Measurements from ENCODE around the gene VPS11.

Gene VPS11

GRCh38 chr11:119091966-119092879 lies 24.6 kb downstream of the VPS11 start:
- peaks cover 35% of the 10 kb centered on the region for H4K20me1 ChIP-seq (ENCODE audit: insufficient read depth, low read length, poor library complexity, severe bottlenecking)
- H3K9ac ChIP-seq (ENCODE audit: low read depth, low read length, poor library complexity, severe bottlenecking) = peak overlapping the region; percentile 100
- peaks cover 57% of the 10 kb centered on the region for H3K4me1 ChIP-seq (ENCODE audit: insufficient read depth, low read length, poor library complexity, severe bottlenecking)
- no peak overlapping the region for H2AFZ ChIP-seq (ENCODE audit: low read length)
- TF ChIP-seq CTCF (conservative IDR thresholded peaks at IDR 0.05; ENCODE audit: low read length) (no peak), EZH2phosphoT487 (IDR thresholded peaks at IDR 0.05; ENCODE audit: borderline replicate concordance) (no peak)
- peak overlapping the region; percentile 82 for H3K4me3 ChIP-seq (ENCODE audit: low read length, poor library complexity, severe bottlenecking)
- peaks cover 83% of the 10 kb centered on the region for H3K79me2 ChIP-seq (ENCODE audit: insufficient read depth, low read length)
- peaks cover 15% of the 10 kb centered on the region for H3K27me3 ChIP-seq (ENCODE audit: insufficient read depth, low read length, poor library complexity, severe bottlenecking)
- H3K9me3 ChIP-seq (ENCODE audit: insufficient read depth, low read depth, low read length) = no peaks in the 10 kb centered on the region
- H3K36me3 ChIP-seq (ENCODE audit: insufficient read depth, low read length) = peaks cover 29% of the 10 kb centered on the region
- no peaks in the 10 kb centered on the region for H3K9me2 ChIP-seq (replicated peaks; ENCODE audit: low read depth, low read length)
- H3F3A ChIP-seq (ENCODE audit: low read depth) = peaks cover 21% of the 10 kb centered on the region
- H3K4me2 ChIP-seq (ENCODE audit: low read depth, low read length, poor library complexity, severe bottlenecking) = peak overlapping the region; percentile 95

- H3K4me2 ChIP-seq (ENCODE audit: low read depth, low read length, poor library complexity, severe bottlenecking) = peak overlapping the region; percentile 95
- peak overlapping the region; percentile 82 for H3K4me3 ChIP-seq (ENCODE audit: low read length, poor library complexity, severe bottlenecking)
- peaks cover 48% of the 10 kb centered on the region for H3K4me1 ChIP-seq (ENCODE audit: insufficient read depth, low read length, poor library complexity, severe bottlenecking)
- peaks cover 17% of the 10 kb centered on the region for H3F3A ChIP-seq (ENCODE audit: low read depth)
- H3K36me3 ChIP-seq (ENCODE audit: insufficient read depth, low read length) = peaks cover 38% of the 10 kb centered on the region
- H2AFZ ChIP-seq (ENCODE audit: low read length) = no peak overlapping the region
- peaks cover 89% of the 10 kb centered on the region for H3K79me2 ChIP-seq (ENCODE audit: insufficient read depth, low read length)
- H3K27me3 ChIP-seq (ENCODE audit: insufficient read depth, low read length, poor library complexity, severe bottlenecking) = peaks cover 15% of the 10 kb centered on the region
- H3K9me3 ChIP-seq (ENCODE audit: insufficient read depth, low read depth, low read length) = no peaks in the 10 kb centered on the region
- peaks cover 35% of the 10 kb centered on the region for H4K20me1 ChIP-seq (ENCODE audit: insufficient read depth, low read length, poor library complexity, severe bottlenecking)
- H3K9me2 ChIP-seq (replicated peaks; ENCODE audit: low read depth, low read length) = no peaks in the 10 kb centered on the region
- peak overlapping the region; percentile 100 for H3K9ac ChIP-seq (ENCODE audit: low read depth, low read length, poor library complexity, severe bottlenecking)
- TF ChIP-seq EZH2phosphoT487 (IDR thresholded peaks at IDR 0.05; ENCODE audit: borderline replicate concordance) (no peak), CTCF (conservative IDR thresholded peaks at IDR 0.05; ENCODE audit: low read length) (no peak)
These were observed 25.5 kb downstream of the VPS11 start for GRCh38 chr11:119092880-119093842.

GRCh38 chr11:119093942-119094815 lies 26.6 kb downstream of the VPS11 start:
- H3K9ac ChIP-seq (ENCODE audit: low read depth, low read length, poor library complexity, severe bottlenecking) = peak overlapping the region; percentile 100
- peaks cover 35% of the 10 kb centered on the region for H4K20me1 ChIP-seq (ENCODE audit: insufficient read depth, low read length, poor library complexity, severe bottlenecking)
- TF ChIP-seq EZH2phosphoT487 (IDR thresholded peaks at IDR 0.05; ENCODE audit: borderline replicate concordance) (no peak), CTCF (conservative IDR thresholded peaks at IDR 0.05; ENCODE audit: low read length) (no peak)
- H2AFZ ChIP-seq (ENCODE audit: low read length) = no peak overlapping the region
- H3K4me3 ChIP-seq (ENCODE audit: low read length, poor library complexity, severe bottlenecking) = peak overlapping the region; percentile 82
- peak overlapping the region; percentile 95 for H3K4me2 ChIP-seq (ENCODE audit: low read depth, low read length, poor library complexity, severe bottlenecking)
- H3K9me3 ChIP-seq (ENCODE audit: insufficient read depth, low read depth, low read length) = no peaks in the 10 kb centered on the region
- H3K4me1 ChIP-seq (ENCODE audit: insufficient read depth, low read length, poor library complexity, severe bottlenecking) = peaks cover 43% of the 10 kb centered on the region
- peaks cover 42% of the 10 kb centered on the region for H3K36me3 ChIP-seq (ENCODE audit: insufficient read depth, low read length)
- no peaks in the 10 kb centered on the region for H3K9me2 ChIP-seq (replicated peaks; ENCODE audit: low read depth, low read length)
- H3K79me2 ChIP-seq (ENCODE audit: insufficient read depth, low read length) = peaks cover 86% of the 10 kb centered on the region
- H3K27me3 ChIP-seq (ENCODE audit: insufficient read depth, low read length, poor library complexity, severe bottlenecking) = peaks cover 15% of the 10 kb centered on the region
- H3F3A ChIP-seq (ENCODE audit: low read depth) = peaks cover 17% of the 10 kb centered on the region
